Vagina (tissue), 2 donors: ENCODE measurements around the gene ZSCAN10.

ENCODE experiments used
- POLR2A ChIP-seq, 2 donors: fragments of 450-650 bp; IDR thresholded peaks; one replicate each; pipeline ENCODE4 v1.6.1; 2017; ENCODE audit warnings: antibody characterized with exemption in 2 of 2, mild to moderate bottlenecking in 2 of 2, moderate library complexity in 2 of 2
- POLR2AphosphoS5 ChIP-seq, 2 donors: sonication (generic); formaldehyde crosslinking; IDR thresholded peaks; one replicate each; pipeline ENCODE4 v1.9.0; 2017; ENCODE audit warnings: antibody characterized with exemption in 2 of 2, mild to moderate bottlenecking in 2 of 2, low read depth in 1 of 2; ENCODE audit not compliant: insufficient read depth in 1 of 2
- TF ChIP-seq, protein P1 (sequence below), 3 experiments: fragments of 450-650 bp in 2 of 3; fragments of 200-600 bp in 1 of 3; sonication (generic) in 1 of 3; IDR thresholded peaks; one replicate each; pipeline ENCODE4 v1.5.1; 2017 to 2019; ENCODE audit warnings: antibody characterized with exemption in 3 of 3, mild to moderate bottlenecking in 2 of 3, moderate library complexity in 2 of 3

DNA sequence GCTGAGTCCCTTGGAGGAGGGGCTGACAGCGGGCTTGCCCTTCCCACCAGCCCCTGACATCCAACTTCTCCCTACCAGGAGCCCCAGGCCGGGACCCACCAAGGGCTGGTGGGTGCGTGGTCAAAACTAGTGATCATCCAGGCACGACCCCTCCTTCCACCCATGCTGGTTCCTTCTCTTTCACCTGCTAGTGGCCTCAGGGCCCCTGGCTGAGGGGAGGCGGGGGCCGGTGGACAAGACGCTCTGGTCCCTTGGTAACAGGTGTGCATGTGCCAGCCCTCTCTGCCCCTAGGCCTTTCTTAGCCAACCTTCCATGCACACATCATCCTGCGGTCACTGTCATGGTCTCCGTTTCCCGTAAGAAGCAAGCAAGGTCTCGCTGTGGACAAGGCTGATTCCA is 44.1 kb upstream of the ZSCAN10 start:
- TF ChIP-seq, protein P1, sequence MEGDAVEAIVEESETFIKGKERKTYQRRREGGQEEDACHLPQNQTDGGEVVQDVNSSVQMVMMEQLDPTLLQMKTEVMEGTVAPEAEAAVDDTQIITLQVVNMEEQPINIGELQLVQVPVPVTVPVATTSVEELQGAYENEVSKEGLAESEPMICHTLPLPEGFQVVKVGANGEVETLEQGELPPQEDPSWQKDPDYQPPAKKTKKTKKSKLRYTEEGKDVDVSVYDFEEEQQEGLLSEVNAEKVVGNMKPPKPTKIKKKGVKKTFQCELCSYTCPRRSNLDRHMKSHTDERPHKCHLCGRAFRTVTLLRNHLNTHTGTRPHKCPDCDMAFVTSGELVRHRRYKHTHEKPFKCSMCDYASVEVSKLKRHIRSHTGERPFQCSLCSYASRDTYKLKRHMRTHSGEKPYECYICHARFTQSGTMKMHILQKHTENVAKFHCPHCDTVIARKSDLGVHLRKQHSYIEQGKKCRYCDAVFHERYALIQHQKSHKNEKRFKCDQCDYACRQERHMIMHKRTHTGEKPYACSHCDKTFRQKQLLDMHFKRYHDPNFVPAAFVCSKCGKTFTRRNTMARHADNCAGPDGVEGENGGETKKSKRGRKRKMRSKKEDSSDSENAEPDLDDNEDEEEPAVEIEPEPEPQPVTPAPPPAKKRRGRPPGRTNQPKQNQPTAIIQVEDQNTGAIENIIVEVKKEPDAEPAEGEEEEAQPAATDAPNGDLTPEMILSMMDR (IDR thresholded peaks at IDR 0.05): no peak
- TF ChIP-seq POLR2A (IDR thresholded peaks at IDR 0.05) (no peak), POLR2AphosphoS5 (IDR thresholded peaks at IDR 0.05; ENCODE audit: insufficient read depth in 1 of 2, low read depth in 1 of 2) (no peak)
